GM12878 (cell line): ENCODE results near the gene ZNF227. TPM values are rescaled to one million over a fixed set of nuclear protein-coding genes. Genes with fewer than 3 reads are reported as not detected.
A peak's percentile ranks its signal among the peaks of the same experiment; 100 is the strongest.

Source experiments
- ATAC-seq: fragments of 200-7000 bp; cut with Tn5 transposase; 3 replicates; pipeline ENCODE4 v1.9.1; 2020; ENCODE audit warnings: mild to moderate bottlenecking, moderate library complexity
- BruUV-seq: library from RNA; stranded (reverse); fragments of 400-500 nt; replicated peaks from 2 replicates; lab custom pipeline; 2021; lab: Mats Ljungman, UMichigan
- CTCF ChIA-PET: fragments of 300-600 bp; sonication (Branson Sonifier 250); formaldehyde crosslinking; extraction: SDS; loops from one replicate; lab custom pipeline; 2021; ENCODE audit warnings: inconsistent platforms; lab: Yijun Ruan, JAX
- POLR2A ChIA-PET: fragments of 350-600 bp; formaldehyde crosslinking; extraction: SDS; loops from one replicate; lab custom pipeline; 2021; ENCODE audit warnings: inconsistent platforms; lab: Charles Lee
- RAD21 ChIA-PET: fragments of 300-600 bp; sonication (Branson Sonifier 250); formaldehyde crosslinking; loops from one replicate; lab custom pipeline; 2023; ENCODE audit warnings: antibody characterized with exemption; ENCODE audit not compliant: unreplicated experiment; lab: Charles Lee
- SMC1A ChIA-PET: fragments of 300-600 bp; sonication (Branson Sonifier 250); formaldehyde crosslinking; loops from one replicate; lab custom pipeline; 2023; ENCODE audit not compliant: unreplicated experiment, uncharacterized antibody; lab: Charles Lee
- DNase-seq: peaks from one replicate; pipeline ENCODE4 v3.0.0-alpha.2; 2011; ENCODE audit warnings: low read depth, low spot score
- FAIRE-seq: peaks from 3 replicates; lab custom pipeline; 2011; peaks lifted over from hg19 to GRCh38; lab: Jason Lieb, UNC
- H2AFZ ChIP-seq: 2 replicates; pipeline ENCODE4 v1.6.0; 2011; ENCODE audit warnings: low read depth, low read length, control low read depth; ENCODE audit not compliant: control insufficient read depth
- H3K27ac ChIP-seq: 2 replicates; pipeline ENCODE4 v1.5.1; 2011; ENCODE audit warnings: control low read depth; ENCODE audit not compliant: control insufficient read depth, insufficient read depth
- H3K27me3 ChIP-seq, 2 experiments: replicated peaks in 1 of 2; 2 replicates each; pipeline versions ENCODE4 v1.6.0 to v1.6.1; 2011; ENCODE audit warnings: low read length in 1 of 2; ENCODE audit not compliant: control insufficient read depth in 2 of 2, insufficient read depth in 2 of 2
- H3K36me3 ChIP-seq, 2 experiments: 2 replicates each; pipeline ENCODE4 v1.5.1; 2011; ENCODE audit warnings: low read length in 1 of 2; ENCODE audit not compliant: control insufficient read depth in 2 of 2, insufficient read depth in 2 of 2
- H3K4me1 ChIP-seq: 2 replicates; pipeline ENCODE4 v1.6.1; 2011; ENCODE audit warnings: mild to moderate bottlenecking, low read length, moderate library complexity, mixed read lengths; ENCODE audit not compliant: control insufficient read depth, insufficient read depth
- H3K4me2 ChIP-seq: 2 replicates; pipeline ENCODE4 v1.6.0; 2011; ENCODE audit warnings: control low read depth; ENCODE audit not compliant: control insufficient read depth, insufficient read depth
- H3K4me3 ChIP-seq: fragments of 200-600 bp; sonication (generic); 2 replicates; pipeline ENCODE4 v1.5.1; 2016
- H3K79me2 ChIP-seq: 2 replicates; pipeline ENCODE4 v1.6.0; 2011; ENCODE audit warnings: low read length; ENCODE audit not compliant: control insufficient read depth, insufficient read depth
- H3K9ac ChIP-seq: 2 replicates; pipeline ENCODE4 v1.8.0; 2011; ENCODE audit warnings: low read length, control low read depth, mixed read lengths; ENCODE audit not compliant: control insufficient read depth, insufficient read depth
- H3K9me3 ChIP-seq: replicated peaks from 3 replicates; pipeline ENCODE4 v1.5.1; 2011; ENCODE audit warnings: mild to moderate bottlenecking, low read length; ENCODE audit not compliant: control insufficient read depth, insufficient read depth
- H4K20me1 ChIP-seq: 2 replicates; pipeline ENCODE4 v1.6.0; 2011; ENCODE audit not compliant: control insufficient read depth, insufficient read depth
- ASH2L ChIP-seq: fragments of 300-600, 200-600 bp; sonication (generic); IDR thresholded peaks from 2 replicates; pipeline ENCODE4 v1.6.1; 2017; ENCODE audit warnings: low read depth, mild to moderate bottlenecking, borderline replicate concordance
- CREB1 ChIP-seq: IDR thresholded peaks from 2 replicates; pipeline ENCODE4 v1.6.1; 2012; ENCODE audit warnings: low read depth, mild to moderate bottlenecking, inconsistent platforms
- HCFC1 ChIP-seq: fragments of 150-350 bp; IDR thresholded peaks from 2 replicates; pipeline ENCODE4 v1.6.1; 2014; ENCODE audit warnings: low read length
- IKZF1 ChIP-seq: fragments of 450-650 bp; conservative IDR thresholded peaks from 2 replicates; pipeline ENCODE4 v1.6.1; 2017; ENCODE audit warnings: antibody characterized with exemption, mild to moderate bottlenecking
- JUNB ChIP-seq: IDR thresholded peaks from 2 replicates; pipeline ENCODE4 v1.6.1; 2016; ENCODE audit warnings: antibody characterized with exemption, mild to moderate bottlenecking
- MTA2 ChIP-seq: fragments of 450-650 bp; IDR thresholded peaks from 2 replicates; pipeline ENCODE4 v1.6.1; 2016; ENCODE audit warnings: low read depth, mild to moderate bottlenecking, moderate library complexity
- MXI1 ChIP-seq: fragments of 150-350 bp; IDR thresholded peaks from 2 replicates; pipeline ENCODE4 v1.6.1; 2011; ENCODE audit warnings: low read depth, mild to moderate bottlenecking, inconsistent platforms, low read length, improper control_type of control experiment
- NBN ChIP-seq: fragments of 450-650 bp; IDR thresholded peaks from 2 replicates; pipeline ENCODE4 v1.6.1; 2016
- RB1 ChIP-seq: fragments of 450-650 bp; formaldehyde crosslinking; IDR thresholded peaks from 2 replicates; pipeline ENCODE4 v1.6.1; 2017; ENCODE audit warnings: mild to moderate bottlenecking, borderline replicate concordance
- WRNIP1 ChIP-seq: IDR thresholded peaks from 2 replicates; pipeline ENCODE4 v1.6.1; 2011; ENCODE audit warnings: low read depth, low read length, improper control_type of control experiment, borderline replicate concordance
- ZBED1 ChIP-seq: IDR thresholded peaks from 2 replicates; pipeline ENCODE4 v1.6.1; 2016; ENCODE audit warnings: borderline replicate concordance
- WGBS: methylation state at CpG from one replicate; pipeline ENCODE4 v1.1.6; 2016; ENCODE audit warnings: low lambda C conversion rate; ENCODE audit not compliant: insufficient replicate concordance, insufficient coverage; ENCODE audit errors: missing lambda C conversion rate; 5-methylcytosine and 5-hydroxymethylcytosine counted together
- in situ Hi-C: fragments of 300-500 bp; cut with MboI; formaldehyde crosslinking; loops from 9 replicates; pipeline ENCODE4 v1.14.3; 2018; ENCODE audit warnings: mixed read lengths
- intact Hi-C: fragments of 100-400 bp; cut with micrococcal nuclease; formaldehyde crosslinking; loops from one replicate; pipeline ENCODE4 v1.14.2; 2022; ENCODE audit not compliant: unreplicated experiment
- polyA plus RNA-seq, 11 experiments: library from polyadenylated mRNA; depleted of rRNA in 4 of 11; unstranded in 6 of 11; stranded (reverse) in 5 of 11; fragments of >200 nt; fragmentation: Nextera tagmentation in 4 of 11; fragmentation: Illumina TruSeq in 1 of 11; extraction: Ambion mirVana in 4 of 11; extraction: Trizol in 1 of 11; gene quantifications; 1 replicate in 1 of 11; 2 replicates in 10 of 11; pipeline versions ENCODE4 v1.2.1 to v1.2.3, GENCODE V29; 2011 to 2016; ENCODE audit warnings: inconsistent platforms in 2 of 11, missing spikeins in 2 of 11, low read depth in 1 of 11
- total RNA-seq, 4 experiments: library from RNA; depleted of rRNA in 3 of 4; stranded (reverse); fragments of >200 nt in 3 of 4; fragmentation: Illumina TruSeq in 1 of 4; extraction: Trizol in 1 of 4; gene quantifications; 2 replicates each; pipeline versions ENCODE4 v1.2.1 to v1.2.3, GENCODE V29; 2013 to 2021
- TF ChIP-seq, protein P1 (sequence below): fragments of 150-350 bp; IDR thresholded peaks from 2 replicates; pipeline ENCODE4 v1.6.1; 2016; ENCODE audit warnings: low read depth, low read length
- TF ChIP-seq, protein P2 (sequence below): IDR thresholded peaks from 2 replicates; pipeline ENCODE4 v1.6.1; 2012; ENCODE audit warnings: low read length, inconsistent platforms
- TF ChIP-seq, protein P3 (sequence below): IDR thresholded peaks from 2 replicates; pipeline ENCODE4 v1.6.1; 2012; ENCODE audit warnings: low read depth, low read length, improper control_type of control experiment

Gene ZNF227
- total and polyA plus RNA-seq, 10 of the 15 experiments (the other 5 are each of a cell fraction or from before 2014, with no cell fraction given) = 4.3 to 22.9 (median 13.0) TPM

- H3K4me3 ChIP-seq = 0 out of 2 replicates have a peak overlapping the region, but pooled peaks have one; percentile 72
- peaks cover 2% of the 10 kb centered on the region for H3K9me3 ChIP-seq
- RAD21 ChIA-PET = interaction anchor here (1.3 kb wide), 1 partner anchor 45 kb away, joined by 3 read pairs; no protein-coding TSS in a partner anchor
- DNase-seq (no peak), ATAC-seq (no peak), FAIRE-seq (no peak)
- BruUV-seq = no TSS peak
- no peaks in the 10 kb centered on the region for H4K20me1 ChIP-seq
- in situ Hi-C loops = no loop called here
- H2AFZ ChIP-seq = peak overlapping the region; percentile 7; the same call in 1 of the 2 replicates
- TF ChIP-seq, protein P1, sequence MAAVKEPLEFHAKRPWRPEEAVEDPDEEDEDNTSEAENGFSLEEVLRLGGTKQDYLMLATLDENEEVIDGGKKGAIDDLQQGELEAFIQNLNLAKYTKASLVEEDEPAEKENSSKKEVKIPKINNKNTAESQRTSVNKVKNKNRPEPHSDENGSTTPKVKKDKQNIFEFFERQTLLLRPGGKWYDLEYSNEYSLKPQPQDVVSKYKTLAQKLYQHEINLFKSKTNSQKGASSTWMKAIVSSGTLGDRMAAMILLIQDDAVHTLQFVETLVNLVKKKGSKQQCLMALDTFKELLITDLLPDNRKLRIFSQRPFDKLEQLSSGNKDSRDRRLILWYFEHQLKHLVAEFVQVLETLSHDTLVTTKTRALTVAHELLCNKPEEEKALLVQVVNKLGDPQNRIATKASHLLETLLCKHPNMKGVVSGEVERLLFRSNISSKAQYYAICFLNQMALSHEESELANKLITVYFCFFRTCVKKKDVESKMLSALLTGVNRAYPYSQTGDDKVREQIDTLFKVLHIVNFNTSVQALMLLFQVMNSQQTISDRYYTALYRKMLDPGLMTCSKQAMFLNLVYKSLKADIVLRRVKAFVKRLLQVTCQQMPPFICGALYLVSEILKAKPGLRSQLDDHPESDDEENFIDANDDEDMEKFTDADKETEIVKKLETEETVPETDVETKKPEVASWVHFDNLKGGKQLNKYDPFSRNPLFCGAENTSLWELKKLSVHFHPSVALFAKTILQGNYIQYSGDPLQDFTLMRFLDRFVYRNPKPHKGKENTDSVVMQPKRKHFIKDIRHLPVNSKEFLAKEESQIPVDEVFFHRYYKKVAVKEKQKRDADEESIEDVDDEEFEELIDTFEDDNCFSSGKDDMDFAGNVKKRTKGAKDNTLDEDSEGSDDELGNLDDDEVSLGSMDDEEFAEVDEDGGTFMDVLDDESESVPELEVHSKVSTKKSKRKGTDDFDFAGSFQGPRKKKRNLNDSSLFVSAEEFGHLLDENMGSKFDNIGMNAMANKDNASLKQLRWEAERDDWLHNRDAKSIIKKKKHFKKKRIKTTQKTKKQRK = no peak
- TF ChIP-seq CREB1 (no peak), ZBED1 (no peak), MTA2 (no peak), RB1 (no peak), WRNIP1 (no peak), HCFC1 (no peak), ASH2L (no peak), NBN (no peak), IKZF1 (no peak), MXI1 (no peak), JUNB (no peak)
- TF ChIP-seq, protein P2, sequence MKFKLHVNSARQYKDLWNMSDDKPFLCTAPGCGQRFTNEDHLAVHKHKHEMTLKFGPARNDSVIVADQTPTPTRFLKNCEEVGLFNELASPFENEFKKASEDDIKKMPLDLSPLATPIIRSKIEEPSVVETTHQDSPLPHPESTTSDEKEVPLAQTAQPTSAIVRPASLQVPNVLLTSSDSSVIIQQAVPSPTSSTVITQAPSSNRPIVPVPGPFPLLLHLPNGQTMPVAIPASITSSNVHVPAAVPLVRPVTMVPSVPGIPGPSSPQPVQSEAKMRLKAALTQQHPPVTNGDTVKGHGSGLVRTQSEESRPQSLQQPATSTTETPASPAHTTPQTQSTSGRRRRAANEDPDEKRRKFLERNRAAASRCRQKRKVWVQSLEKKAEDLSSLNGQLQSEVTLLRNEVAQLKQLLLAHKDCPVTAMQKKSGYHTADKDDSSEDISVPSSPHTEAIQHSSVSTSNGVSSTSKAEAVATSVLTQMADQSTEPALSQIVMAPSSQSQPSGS = no peak
- TF ChIP-seq, protein P3, sequence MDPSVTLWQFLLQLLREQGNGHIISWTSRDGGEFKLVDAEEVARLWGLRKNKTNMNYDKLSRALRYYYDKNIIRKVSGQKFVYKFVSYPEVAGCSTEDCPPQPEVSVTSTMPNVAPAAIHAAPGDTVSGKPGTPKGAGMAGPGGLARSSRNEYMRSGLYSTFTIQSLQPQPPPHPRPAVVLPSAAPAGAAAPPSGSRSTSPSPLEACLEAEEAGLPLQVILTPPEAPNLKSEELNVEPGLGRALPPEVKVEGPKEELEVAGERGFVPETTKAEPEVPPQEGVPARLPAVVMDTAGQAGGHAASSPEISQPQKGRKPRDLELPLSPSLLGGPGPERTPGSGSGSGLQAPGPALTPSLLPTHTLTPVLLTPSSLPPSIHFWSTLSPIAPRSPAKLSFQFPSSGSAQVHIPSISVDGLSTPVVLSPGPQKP = no peak
- POLR2A ChIA-PET = interaction anchor here (0.6 to 0.8 kb wide), 2 partner anchors 11 to 51 kb away, joined by 3 to 4 read pairs; no protein-coding TSS in a partner anchor
- no peaks in the 10 kb centered on the region for H3K79me2 ChIP-seq
- H3K9ac ChIP-seq = no peak overlapping the region
- intact Hi-C loops = no loop called here
- no peaks in the 10 kb centered on the region for H3K36me3 ChIP-seq
- no peaks in the 10 kb centered on the region for H3K4me1 ChIP-seq
- no peaks in the 10 kb centered on the region for H3K27me3 ChIP-seq
- CTCF ChIA-PET = interaction anchor here (0.6 kb wide), 1 partner anchor 188 kb away, joined by 4 read pairs; no protein-coding TSS in a partner anchor
- SMC1A ChIA-PET = interaction anchor here (1.0 to 1.5 kb wide), 3 partner anchors 40 to 222 kb away, joined by 3 to 4 read pairs (median 4); no protein-coding TSS in a partner anchor
- no peak overlapping the region for H3K4me2 ChIP-seq
- WGBS = 78% methylated on average over 2 of the region's 2 CpGs
- no peak overlapping the region for H3K27ac ChIP-seq
Measured at GRCh38 chr19:44258835-44259413, 46.6 kb downstream of the ZNF227 start.
